PC-9 (cell line): ENCODE measurements around the gene FAM81A.

Source experiments
- CTCF ChIP-seq: fragments of 200-600 bp; sonication (generic); conservative IDR thresholded peaks from 2 replicates; pipeline ENCODE4 v1.6.1; 2017; ENCODE audit warnings: mixed run types, antibody characterized with exemption, mild to moderate bottlenecking, moderate library complexity
- EZH2 ChIP-seq: fragments of 200-600 bp; sonication (generic); IDR thresholded peaks from 2 replicates; pipeline ENCODE4 v1.8.0; 2017; ENCODE audit warnings: antibody characterized with exemption, low read depth

- TF ChIP-seq CTCF: no peak
- TF ChIP-seq EZH2: no peak
Observed at GRCh38 chr15:59569477-59569876, 131.5 kb downstream of the FAM81A start.
